ENCODE results near the gene SOX6.
"Not testable (repeated sequence)": the region's sequence is repeated elsewhere in the genome, so short reads cannot be mapped to it uniquely, and the experiment has no call there.

The SOX6 gene

GRCh38 chr11:16087886-16088285, 268.5 kb downstream of the SOX6 start:
- no peak for DNase-seq

- DNase-seq: no peak
Measured at GRCh38 chr11:16086229-16086819, 270.0 kb downstream of the SOX6 start.

GRCh38 chr11:16082095-16083055, 274.0 kb downstream of the SOX6 start:
- DNase-seq: no peak

GRCh38 chr11:16081382-16082094, 274.8 kb downstream of the SOX6 start:
- DNase-seq: peak; percentile 30

GRCh38 chr11:16080688-16081381, 275.5 kb downstream of the SOX6 start:
- DNase-seq: no peak

DNA sequence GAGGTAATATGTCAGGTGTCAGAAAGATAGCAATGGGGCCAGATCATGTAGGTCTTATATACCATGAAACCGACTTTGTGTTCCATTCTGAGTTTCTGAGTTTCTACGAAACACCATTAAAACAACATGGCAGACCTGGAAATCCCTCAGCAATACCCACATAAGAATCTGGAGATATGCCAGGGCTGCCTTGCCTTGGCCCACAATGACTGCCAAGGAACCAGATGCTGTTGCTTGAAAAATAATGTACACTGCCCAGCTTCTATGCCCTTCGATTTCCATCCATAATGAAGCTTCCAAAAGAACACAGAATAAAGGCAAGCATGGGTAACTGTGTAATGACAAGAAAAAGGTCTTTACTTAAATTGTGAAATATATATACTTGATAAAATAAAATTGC, 277.4 kb downstream of the SOX6 start:
- no peak for DNase-seq

GRCh38 chr11:16070573-16070972, 285.8 kb downstream of the SOX6 start:
- DNase-seq: no peak

GRCh38 chr11:16067268-16067667, 289.1 kb downstream of the SOX6 start:
- not testable (repeated sequence) for DNase-seq

- DNase-seq: no peak
Measured at GRCh38 chr11:16059332-16059731, 297.0 kb downstream of the SOX6 start.

- DNase-seq: no peak
Measured at GRCh38 chr11:16058671-16059070, 297.7 kb downstream of the SOX6 start.

- no peak for DNase-seq
Measured at GRCh38 chr11:16052750-16053149, 303.6 kb downstream of the SOX6 start.

DNA sequence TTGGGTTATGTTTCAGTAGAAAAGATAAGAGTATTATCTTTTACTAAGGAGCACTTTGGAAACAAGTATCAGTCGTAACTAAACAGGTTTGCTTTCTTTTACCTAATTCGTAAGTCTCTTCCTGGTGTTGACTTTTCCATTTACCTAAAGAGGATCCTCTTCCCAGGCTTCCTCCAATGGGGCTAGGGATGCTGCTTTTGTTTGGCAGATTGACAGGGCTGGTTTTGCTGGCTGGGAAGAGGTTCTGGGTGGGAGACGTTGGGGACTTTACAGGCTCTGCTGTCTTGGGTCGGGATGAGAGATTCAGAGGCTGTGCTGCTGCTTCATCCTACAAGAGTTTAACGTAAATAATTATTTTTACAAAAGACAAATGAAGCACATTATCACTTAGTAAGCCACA, 306.7 kb downstream of the SOX6 start:
- DNase-seq: no peak

DNA sequence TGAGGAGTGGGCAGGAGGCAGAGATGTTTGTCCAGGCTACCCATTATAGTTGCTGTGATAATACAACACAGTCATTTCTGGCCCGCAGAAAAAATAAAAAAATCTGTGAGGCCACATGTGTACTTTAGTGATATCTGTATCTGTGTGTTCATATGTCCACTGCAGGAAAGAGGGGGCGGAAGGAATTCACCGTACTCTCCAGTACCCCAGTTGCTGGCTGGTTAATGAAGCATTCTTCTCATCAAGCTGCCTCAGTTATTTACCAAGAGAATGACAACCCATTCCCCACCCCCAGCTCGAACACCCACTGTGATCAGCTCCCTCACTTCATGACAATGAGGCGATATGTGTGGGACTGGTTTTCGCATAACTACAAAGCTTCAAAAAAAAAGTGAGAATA, 309.3 kb downstream of the SOX6 start:
- no peak for DNase-seq

DNA sequence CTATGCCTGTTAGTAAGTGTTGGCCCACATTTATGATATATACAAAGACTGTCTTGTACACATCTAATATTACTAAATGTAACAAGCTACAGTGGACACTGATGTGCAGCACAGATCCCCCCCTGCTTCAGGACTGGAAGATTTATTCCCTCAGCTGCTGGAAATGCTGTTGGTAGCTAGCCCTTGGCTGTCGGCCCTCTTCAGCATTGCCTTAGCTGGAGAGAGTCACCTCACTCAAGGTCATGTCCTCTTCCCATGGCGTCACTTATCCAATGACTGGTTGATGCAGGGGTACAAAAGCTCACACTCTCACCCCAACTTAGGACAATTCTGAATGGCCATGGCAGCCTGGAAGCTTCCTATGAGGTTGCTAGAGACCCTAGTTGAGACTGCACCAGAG, 312.7 kb downstream of the SOX6 start:
- DNase-seq: no peak

- DNase-seq: no peak
Measured at GRCh38 chr11:16041207-16041606, 315.1 kb downstream of the SOX6 start.

DNA sequence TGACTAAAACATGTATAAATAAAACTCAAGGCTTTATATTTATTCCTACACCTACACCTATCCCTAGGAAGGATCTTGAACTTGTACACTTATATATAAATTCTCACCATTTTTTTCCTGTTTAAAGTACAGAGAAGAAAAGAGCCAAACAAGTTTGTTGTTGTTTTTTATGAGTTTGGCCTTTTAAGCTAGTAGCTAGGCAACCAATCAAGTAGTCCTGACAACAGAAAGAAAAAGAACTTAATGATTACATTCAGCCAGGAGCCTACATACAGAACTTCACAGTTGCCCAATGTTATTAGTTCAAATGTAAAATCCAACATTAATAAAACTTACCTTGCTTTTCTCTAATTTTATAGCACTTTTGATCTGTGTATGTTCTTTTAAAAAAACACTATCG, 316.2 kb downstream of the SOX6 start:
- DNase-seq: no peak

- no peak for DNase-seq
Measured at GRCh38 chr11:16037179-16037578, 319.2 kb downstream of the SOX6 start.

- no peak for DNase-seq
Measured at GRCh38 chr11:16036218-16036617, 320.1 kb downstream of the SOX6 start.

GRCh38 chr11:16034074-16034473, 322.3 kb downstream of the SOX6 start:
- DNase-seq: no peak

DNA sequence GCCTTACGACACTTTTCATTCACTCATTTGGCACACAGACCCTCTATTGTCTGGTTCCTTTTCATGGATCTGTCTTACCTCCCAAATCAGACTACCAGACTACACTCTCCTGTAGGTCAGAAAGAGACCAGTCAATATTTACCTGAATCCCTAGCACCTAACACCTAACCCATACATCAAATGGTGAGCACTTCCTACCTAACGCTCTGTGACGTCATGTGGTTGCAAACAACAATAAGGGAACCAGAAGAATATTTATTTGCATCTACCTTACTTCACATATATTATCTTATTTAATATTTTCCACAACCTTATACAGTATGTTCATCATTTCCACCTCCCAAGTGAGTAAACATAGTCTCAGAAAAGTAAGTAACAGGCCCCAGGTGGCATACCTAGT, 323.4 kb downstream of the SOX6 start:
- no peak for DNase-seq

DNA sequence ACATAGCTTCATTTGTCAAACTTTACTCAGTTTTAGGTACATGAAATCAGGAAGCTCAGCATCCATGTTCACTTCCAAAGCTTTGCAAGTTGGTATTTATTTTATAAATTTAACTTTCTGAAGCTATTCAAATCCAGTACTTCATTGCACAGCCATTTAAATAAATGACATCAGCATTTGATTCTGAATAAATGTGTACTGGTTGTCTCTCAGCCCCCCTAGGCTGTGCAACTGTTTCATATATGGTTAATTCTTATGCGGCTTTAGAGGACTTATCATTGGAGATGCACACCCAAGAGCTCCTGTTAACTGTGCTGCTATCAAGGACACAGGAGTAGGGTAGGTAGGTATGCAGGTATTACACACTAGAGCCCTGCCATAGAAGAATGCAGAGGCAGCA, 325.1 kb downstream of the SOX6 start:
- no peak for DNase-seq

DNA sequence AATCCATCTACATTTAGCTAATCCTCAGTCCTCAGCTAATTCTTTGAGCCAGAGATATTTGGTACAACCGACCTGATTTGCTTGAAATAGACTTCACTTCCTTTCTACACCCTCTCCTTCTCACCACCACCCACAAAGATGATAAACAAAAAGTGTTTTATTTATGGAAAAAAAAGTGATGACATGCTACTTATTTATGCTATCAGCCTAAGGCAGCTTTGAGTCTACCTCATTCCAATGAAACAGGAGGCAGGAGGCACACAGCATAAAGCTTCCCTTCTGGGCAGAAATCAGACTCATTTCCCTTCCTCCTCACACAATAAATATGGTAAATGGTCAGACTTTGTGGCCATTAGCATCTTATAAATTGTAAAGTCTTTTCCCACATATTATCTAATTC, 325.7 kb downstream of the SOX6 start:
- no peak for DNase-seq

GRCh38 chr11:16029151-16029550, 327.2 kb downstream of the SOX6 start:
- not testable (repeated sequence) for DNase-seq
